22Rv1 (cell line): ENCODE results near the gene SLC25A17.
A peak's percentile ranks its signal among the peaks of the same experiment; 100 is the strongest.
"Not testable (repeated sequence)": the region's sequence is repeated elsewhere in the genome, so short reads cannot be mapped to it uniquely, and the experiment has no call there.

Experiments
- H3K27ac ChIP-seq: fragments of 450-650 bp; 2 replicates; pipeline ENCODE4 v1.5.1; 2017
- ZFX ChIP-seq: fragments of 450-650 bp; IDR thresholded peaks from 2 replicates; pipeline ENCODE4 v1.6.1; 2017; ENCODE audit warnings: antibody characterized with exemption, borderline replicate concordance
- TF ChIP-seq, protein P1 (sequence below): fragments of 450-650 bp; IDR thresholded peaks from 2 replicates; pipeline ENCODE4 v1.5.1; 2017; ENCODE audit warnings: mild to moderate bottlenecking

The SLC25A17 gene

DNA sequence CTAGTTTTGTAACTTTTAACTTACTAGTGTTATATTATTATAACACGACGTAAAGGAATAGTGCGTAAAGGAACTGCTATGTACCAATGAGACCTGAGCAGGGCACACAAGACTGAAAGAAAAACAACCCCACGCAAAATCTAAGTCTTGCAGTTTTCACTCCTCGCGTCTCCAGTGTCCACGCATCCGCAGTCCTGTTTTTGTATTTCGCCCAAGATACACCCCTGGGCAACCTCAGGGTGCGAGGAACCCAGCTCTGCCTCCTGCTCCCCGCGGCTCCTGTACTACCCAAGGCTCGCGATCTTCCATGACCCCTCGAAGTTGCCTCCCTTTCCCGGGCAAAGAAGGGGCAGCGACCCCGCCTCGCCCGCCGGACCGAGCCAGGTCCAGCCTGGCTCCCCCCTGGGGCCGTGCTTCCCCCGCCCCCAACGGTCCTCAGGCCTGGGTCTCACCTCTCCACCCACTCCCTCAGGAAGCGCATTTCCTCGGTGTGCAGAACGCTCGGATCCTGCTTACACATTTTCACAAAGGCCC, 36.9 kb upstream of the SLC25A17 start:
- TF ChIP-seq, protein P1, sequence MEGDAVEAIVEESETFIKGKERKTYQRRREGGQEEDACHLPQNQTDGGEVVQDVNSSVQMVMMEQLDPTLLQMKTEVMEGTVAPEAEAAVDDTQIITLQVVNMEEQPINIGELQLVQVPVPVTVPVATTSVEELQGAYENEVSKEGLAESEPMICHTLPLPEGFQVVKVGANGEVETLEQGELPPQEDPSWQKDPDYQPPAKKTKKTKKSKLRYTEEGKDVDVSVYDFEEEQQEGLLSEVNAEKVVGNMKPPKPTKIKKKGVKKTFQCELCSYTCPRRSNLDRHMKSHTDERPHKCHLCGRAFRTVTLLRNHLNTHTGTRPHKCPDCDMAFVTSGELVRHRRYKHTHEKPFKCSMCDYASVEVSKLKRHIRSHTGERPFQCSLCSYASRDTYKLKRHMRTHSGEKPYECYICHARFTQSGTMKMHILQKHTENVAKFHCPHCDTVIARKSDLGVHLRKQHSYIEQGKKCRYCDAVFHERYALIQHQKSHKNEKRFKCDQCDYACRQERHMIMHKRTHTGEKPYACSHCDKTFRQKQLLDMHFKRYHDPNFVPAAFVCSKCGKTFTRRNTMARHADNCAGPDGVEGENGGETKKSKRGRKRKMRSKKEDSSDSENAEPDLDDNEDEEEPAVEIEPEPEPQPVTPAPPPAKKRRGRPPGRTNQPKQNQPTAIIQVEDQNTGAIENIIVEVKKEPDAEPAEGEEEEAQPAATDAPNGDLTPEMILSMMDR = no peak
- TF ChIP-seq ZFX = no peak

DNA sequence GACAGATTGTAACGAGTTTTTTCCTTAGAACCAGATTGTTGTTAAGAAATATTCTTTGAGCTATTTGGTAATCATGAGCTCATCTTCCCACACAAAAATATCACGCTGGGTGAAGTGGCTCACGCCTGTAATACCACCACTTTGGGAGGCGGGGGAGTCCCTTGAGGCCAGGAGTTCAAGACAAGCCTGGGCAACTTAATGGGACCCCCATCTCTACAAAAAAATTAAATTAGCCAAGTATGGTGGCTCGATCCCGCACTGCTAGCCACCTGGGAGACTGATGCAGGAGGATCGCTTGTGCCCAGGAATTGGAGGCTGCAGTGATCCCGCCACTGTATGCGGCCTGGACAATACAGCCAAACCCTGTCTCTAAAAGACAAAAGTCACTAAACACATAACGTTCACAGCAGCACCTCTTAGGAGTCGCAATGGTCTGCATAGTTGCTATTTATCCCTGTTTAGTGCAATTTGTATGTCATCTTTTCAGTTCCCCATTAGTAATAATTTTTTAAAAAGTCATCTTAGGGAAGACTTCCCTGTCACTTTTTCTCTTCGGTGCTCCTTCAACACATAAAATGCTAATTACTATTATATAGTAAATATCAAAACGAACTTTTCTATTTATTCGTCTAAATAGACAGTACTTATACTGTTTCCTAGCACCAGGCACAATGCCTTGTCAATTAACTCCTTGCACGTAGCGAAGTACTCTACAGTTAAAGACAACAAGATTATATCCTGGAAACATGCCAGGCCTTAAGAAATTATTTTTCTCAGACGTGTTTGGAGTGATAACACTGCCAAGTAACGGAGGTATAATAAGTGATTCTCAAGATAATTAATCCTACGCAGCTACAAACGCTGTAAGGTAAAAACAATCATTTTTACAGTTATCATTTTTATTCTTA, 36.2 kb upstream of the SLC25A17 start:
- TF ChIP-seq ZFX = no peak
- TF ChIP-seq, protein P1 = no peak
- H3K27ac ChIP-seq = peak overlapping the region; percentile 95

More for the DNA sequence above, 36.9 kb upstream of the SLC25A17 start:
- H3K27ac ChIP-seq = peak overlapping the region; percentile 95

DNA sequence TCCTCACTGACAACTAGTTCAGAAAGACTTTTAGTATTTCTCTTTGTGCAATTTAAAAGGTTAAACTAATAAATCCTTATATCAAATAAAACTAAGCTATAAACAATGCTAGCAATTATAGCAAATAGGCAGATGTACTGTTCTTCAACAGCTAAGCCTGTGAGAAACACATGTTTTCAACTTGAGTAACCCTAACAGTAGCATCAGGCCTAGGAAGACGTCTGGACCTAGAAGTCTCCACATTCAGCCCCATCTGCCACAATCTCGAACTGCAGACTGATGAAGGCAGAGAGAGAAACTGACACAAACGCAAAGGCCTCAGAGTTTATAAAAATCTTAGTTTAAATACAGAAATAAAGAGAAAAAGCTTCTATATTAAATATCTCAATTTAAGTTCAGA, 34.8 kb upstream of the SLC25A17 start:
- TF ChIP-seq, protein P1 = no peak
- no peak for TF ChIP-seq ZFX
- no peak overlapping the region for H3K27ac ChIP-seq

DNA sequence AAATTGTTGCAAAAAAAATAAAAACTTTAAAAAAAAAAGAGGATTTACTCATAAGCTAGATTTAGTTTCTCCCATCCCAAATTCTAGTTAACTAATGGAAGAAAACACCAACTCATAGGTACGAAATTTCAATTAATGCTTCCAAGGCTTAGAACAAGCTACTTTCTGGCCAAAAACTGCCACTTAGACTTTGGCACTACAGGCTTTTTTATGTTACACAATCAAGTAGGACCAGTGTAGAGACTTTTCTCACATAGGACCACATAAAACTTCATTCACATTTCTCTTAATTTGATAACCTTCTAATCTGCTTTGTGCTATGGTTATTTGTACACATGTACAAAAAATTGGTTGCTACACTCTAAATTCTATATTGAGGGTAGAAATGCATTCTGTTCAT, 34.2 kb upstream of the SLC25A17 start:
- H3K27ac ChIP-seq = no peak overlapping the region
- TF ChIP-seq ZFX = no peak
- TF ChIP-seq, protein P1 = no peak

DNA sequence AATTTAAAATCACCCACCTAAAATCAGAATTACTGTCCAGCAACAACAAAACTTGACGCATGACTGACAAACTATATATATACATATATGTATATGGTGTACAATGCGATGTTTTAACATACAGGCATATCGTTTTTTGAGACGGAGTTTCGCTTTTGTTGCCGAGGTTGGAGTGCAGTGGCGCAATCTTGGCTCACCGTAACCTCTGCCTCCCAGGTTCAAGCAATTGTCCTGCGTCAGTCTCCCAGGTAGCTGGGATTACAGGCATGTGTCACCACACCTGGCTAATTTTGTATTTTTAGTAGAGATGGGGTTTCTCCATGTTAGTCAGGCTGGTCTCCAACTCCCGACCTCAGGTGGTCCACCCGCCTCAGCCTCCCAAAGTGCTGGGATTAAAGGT, 26.7 kb upstream of the SLC25A17 start:
- H3K27ac ChIP-seq = not testable (repeated sequence)

DNA sequence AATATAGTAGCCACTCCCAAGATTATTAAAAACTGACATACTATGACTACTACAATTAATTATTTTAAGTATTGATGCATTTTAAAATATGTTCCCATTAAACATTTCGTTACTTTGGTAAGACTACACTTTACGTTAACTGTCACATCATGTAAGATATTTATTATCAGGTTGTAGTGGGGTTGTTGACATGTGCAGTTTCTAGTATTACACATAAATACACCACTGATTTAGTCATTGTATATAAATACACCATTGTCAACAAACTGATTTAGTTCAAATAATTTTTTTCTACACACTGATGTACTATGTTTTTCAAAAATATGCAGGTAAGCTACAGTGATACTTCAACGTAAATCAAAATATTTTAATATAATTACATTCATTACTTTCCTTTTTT, 25.8 kb upstream of the SLC25A17 start:
- TF ChIP-seq, protein P1 = no peak
- TF ChIP-seq ZFX = no peak
- no peak overlapping the region for H3K27ac ChIP-seq

DNA sequence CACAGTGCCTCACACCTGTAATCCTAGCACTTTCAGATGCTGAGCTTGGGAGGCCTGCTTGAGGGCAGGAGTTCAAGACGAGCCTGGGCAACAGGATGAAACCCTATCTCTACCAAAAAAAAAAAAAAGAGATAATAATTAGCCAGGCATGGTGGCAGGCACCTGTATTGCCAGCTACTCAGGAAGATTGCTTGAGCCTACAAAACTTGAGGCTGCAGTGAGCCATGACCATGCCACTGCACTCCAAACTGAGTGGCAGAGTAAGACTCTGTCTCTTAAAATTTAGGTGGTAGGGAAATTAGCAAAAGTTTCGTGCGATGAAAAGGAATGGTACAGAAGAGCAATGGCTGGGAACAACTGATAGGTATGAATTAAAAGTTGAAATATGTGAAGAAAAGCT, 19.3 kb upstream of the SLC25A17 start:
- TF ChIP-seq ZFX = no peak
- TF ChIP-seq, protein P1 = no peak
- H3K27ac ChIP-seq = no peak overlapping the region
